HG02943 (cell line): ENCODE results near the gene BRSK2.
A peak's percentile ranks its signal among the peaks of the same experiment; 100 is the strongest.

Experiments
- ATAC-seq: cut with Tn5 transposase; IDR thresholded peaks from one replicate; pipeline ENCODE4 v1.9.1; 2021; ENCODE audit warnings: mild to moderate bottlenecking, low read depth, moderate library complexity; ENCODE audit not compliant: unreplicated experiment

BRSK2 gene

GRCh38 chr11:1373536-1374214, 16.1 kb upstream of the BRSK2 start:
- no peak for ATAC-seq

DNA sequence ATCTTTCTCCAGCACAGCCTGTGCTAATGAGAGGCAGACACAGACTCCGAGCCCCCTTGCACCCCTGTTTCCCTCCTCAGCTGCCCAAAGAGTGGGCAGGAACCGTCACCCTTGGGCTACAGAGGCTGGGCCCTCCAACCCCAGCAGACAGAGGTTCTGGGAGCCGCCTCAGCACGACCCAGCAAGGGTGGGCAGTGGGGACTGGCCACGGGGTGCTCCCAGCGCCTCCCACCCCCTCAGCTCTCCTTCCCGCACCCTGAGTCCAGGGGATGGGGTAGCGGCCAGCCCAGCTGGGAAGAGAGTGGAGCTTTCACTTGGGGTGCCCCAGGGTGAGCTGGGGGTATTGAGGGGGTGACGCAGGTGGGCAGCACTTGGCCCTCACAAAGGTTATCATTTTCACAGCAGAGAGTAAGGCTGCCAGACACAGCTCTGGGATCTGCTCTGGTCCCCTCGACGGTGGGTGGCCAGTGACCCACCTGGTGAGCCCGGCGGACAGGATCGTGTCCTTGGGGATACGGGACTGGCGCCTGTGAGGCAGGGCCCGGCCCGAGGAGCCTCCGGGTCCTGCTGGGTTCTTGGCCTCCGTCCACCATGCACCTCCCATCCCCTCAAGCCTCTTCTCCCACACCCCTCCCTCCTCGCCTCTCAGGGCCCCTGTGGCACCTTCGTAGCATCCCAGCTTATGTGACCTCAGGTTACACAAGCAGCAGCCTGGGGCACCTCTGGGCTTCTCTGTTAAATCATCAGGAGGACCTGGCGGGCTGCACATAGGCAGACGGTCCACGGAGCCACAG, 14.4 kb upstream of the BRSK2 start:
- no peak for ATAC-seq

GRCh38 chr11:1375955-1376258, 13.8 kb upstream of the BRSK2 start:
- no peak for ATAC-seq

GRCh38 chr11:1377231-1377780, 12.4 kb upstream of the BRSK2 start:
- ATAC-seq, result no peak

DNA sequence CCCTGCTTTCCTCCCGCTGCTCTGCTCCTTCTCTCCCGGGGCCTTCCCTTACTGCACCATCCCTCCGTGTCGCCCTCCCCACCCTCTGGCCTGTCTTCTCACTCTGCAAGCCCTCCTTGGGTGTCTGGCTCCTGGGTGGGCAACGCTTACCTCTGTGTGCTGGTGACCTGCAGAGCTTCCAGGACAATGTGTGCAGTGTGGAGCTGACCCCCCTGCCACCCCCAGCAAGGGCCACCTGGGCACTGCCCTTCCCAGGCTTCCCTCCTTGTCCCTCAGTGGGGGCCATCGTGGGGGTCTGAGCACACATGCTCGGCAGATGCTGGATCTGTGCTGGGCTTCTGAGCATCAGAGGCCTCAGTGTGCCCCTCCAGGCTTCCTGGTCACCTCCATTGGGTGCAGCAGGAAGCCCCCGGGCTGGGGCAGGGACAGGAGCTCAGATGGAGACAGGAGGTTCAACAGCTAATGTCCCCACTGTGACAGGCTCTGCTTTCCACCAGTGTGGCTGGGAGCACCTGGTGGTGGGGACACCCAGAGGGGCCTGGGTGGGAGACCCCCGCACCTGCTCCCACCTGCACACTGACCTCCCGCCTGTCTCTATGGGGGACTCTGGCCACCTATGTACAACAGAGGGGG, 7.8 kb upstream of the BRSK2 start:
- no peak for ATAC-seq

GRCh38 chr11:1382429-1382828, 7.3 kb upstream of the BRSK2 start:
- no peak for ATAC-seq

- ATAC-seq, result peak; percentile 54
Measured at GRCh38 chr11:1382831-1383607, 6.7 kb upstream of the BRSK2 start.

GRCh38 chr11:1384199-1384970, 5.3 kb upstream of the BRSK2 start:
- no peak for ATAC-seq

GRCh38 chr11:1387521-1387920, 2.2 kb upstream of the BRSK2 start:
- ATAC-seq, result no peak

- ATAC-seq, result no peak
Measured at GRCh38 chr11:1387961-1388762, 1.6 kb upstream of the BRSK2 start.

GRCh38 chr11:1388763-1389102, 1.0 kb upstream of the BRSK2 start:
- no peak for ATAC-seq

DNA sequence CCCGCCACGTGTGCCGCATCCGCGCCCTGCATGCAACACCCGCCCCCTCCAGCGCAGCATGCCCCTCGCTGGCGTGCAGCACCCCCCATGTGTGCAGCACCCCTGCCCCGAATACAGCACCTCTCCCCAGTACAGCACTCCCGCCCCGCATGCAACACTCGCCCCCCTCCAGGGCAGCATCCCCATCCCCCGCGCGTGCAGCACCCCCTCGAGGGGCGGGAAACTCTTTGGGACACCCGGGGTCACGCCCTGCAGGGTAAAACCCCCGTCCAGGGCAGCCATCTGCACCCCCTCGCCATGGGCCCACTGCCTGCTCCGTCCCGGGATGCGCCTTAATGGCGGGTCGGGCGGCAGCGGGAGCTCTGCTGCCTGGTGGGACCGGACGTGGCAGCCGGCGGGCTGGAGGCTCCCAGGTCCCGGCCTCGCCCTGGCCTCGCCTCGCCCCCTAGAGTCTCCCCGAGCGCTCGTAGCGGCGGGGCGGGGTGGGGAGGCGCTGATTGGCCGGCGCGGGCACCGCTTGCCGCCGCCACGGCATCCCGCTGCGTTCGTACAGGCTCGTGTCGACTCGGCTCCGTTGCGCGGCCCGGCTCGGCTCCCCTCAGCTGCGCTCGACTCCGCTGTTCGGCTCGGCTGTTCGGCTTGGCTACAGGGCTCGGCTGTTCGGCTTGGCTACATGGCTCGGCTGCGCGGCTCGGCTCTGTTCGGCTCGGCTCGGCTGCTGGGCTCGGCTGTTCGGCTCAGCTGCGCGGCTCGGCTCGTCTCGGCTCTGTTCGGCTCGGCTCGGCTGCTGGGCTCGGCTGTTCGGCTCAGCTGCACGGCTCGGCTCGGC, 417 bp upstream of the BRSK2 start:
- ATAC-seq, result peak; percentile 83

DNA sequence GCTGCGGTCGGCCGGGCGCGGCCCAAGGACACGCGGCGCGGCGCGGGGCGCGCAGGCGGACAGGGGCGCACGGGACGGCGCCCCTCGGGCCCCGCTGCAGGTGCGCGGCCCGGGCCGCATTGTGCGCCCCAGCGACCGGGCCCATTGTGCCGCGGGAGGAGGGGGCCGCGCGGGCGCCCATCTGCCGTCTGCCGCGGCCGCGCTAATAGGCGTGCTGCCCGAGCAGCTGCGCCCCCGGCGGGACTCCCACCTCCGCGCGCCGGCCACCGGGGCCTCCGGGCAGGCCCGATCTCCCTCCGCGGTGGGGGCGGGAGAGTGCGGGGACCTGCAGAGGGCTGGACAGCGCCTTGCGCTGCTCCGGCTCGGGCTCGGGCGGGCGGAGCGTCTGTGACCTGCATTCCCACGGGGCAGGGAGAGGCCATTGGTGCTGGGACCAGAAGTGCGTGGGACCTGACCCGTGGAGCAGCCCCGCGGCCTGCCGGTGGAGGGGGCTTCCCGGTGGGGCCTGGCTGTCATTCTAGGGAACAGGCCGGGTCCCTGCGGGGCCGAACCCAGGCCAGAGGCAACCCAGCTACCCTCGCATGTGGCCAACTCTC, 933 bp downstream of the BRSK2 start:
- no peak for ATAC-seq

GRCh38 chr11:1391165-1392075, 1.7 kb downstream of the BRSK2 start:
- ATAC-seq, result no peak

DNA sequence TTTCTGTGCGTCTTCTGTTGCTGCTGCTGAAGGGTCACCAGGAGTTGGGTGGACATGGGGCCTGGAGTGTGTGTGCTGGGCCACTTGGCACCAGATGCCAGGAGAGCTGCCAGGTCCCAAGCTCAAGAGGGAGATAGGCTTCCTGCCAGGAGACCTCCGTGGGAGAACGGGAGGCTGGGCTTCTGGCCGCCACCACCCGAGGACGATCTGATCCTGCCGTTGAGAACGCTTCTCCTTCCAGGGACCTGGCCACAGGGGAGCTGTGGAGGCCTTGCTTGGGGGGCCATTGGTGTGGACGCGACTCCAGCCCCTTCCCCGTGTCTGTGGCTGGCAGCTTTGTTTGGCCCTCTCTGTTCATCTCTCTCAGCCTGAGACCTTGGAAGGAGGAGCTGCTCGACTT, 2.4 kb downstream of the BRSK2 start:
- ATAC-seq, result no peak

DNA sequence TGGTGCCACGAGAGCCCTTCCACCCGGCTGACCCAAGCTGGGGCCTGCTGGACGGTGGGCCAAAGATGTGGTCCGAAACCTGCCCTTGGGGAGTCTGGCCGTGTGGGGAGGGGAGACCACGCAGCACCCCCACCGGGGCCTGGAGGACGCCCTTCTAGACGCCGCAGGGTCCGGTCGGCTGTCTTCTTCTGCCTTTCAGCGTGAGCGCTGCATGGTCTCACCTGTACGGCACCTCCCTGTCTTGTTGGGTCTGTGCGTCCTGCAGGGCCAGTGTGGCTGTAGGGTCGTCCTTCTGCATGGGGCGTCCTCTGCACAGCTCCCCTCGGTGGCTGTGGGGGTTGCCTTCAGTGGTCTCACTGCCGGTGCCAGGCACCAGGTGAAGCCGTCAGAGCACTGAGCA, 2.8 kb downstream of the BRSK2 start:
- no peak for ATAC-seq

DNA sequence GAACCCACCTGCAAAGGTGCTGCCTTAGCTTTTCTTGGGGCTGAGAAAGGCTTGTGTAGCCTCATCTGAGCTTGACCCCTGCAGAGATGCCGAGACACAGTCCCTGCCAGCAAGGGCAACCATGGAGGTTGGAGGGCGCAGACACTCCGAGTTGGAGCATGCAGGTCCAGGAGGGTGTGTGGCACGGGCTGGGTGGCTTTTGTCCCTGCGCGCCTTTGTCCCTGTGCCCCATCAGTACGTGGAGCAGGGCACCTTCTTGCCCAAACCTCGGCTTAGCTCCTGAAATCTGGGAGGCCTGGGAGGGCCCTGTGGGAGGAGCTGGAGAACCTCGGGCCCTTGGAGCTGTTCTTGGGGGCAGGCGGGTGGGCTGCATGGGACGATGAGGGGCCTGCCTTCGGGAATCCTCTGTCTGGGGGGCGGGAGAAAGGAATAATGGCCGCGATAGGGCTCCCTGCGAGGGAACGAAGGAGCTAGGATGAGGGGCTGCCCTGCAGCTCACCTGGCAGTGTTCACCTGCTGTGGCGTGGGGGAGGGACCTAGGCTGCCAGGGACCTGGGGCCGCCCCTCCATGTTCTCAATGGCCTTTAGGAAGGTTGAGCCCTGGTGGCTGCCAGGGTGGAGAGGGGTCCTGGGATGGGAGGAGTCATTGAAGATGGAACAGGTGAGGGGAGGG, 3.4 kb downstream of the BRSK2 start:
- ATAC-seq, result no peak
